Adrenal gland (tissue), 12 donors: ENCODE measurements around the gene M6PR. TPM values are rescaled to one million over a fixed set of nuclear protein-coding genes. Genes with fewer than 3 reads are reported as not detected.
A peak's percentile ranks its signal among the peaks of the same experiment; 100 is the strongest.

ENCODE experiments used
- DNase-seq, 7 donors: peaks; one replicate each; pipeline ENCODE4 v3.0.0-alpha.2; 2019 to 2020
- H3K27ac ChIP-seq, 5 donors: fragments of 200-600 bp; sonication (generic) in 4 of 5; 1 replicate in 3 of 5; 2 replicates in 2 of 5; pipeline versions ENCODE4 v1.5.1 to v1.8.0; 2016 to 2020; ENCODE audit warnings: mild to moderate bottlenecking in 1 of 5
- H3K27me3 ChIP-seq: fragments of 200-600 bp; 2 replicates; pipeline ENCODE4 v1.8.0; 2021
- H3K36me3 ChIP-seq, 2 donors: fragments of 200-600 bp; replicated peaks in 1 of 2; 1 replicate in 1 of 2; 2 replicates in 1 of 2; pipeline versions ENCODE4 v1.5.1 to v1.8.0; 2018 to 2022
- H3K4me1 ChIP-seq, 2 donors: fragments of 200-600 bp; replicated peaks in 1 of 2; 1 replicate in 1 of 2; 2 replicates in 1 of 2; pipeline versions ENCODE4 v1.5.1 to v1.8.0; 2018 to 2021
- H3K4me3 ChIP-seq, 4 donors: fragments of 200-600 bp; sonication (generic) in 3 of 4; one replicate each; pipeline ENCODE4 v1.5.1; 2016 to 2018
- H3K9me3 ChIP-seq, 3 donors: fragments of 200-600 bp; sonication (generic) in 1 of 3; replicated peaks in 1 of 3; 1 replicate in 2 of 3; 2 replicates in 1 of 3; pipeline versions ENCODE4 v1.5.1 to v1.8.0; 2016 to 2021
- POLR2A ChIP-seq, 2 donors: fragments of 450-650 bp; IDR thresholded peaks; one replicate each; pipeline ENCODE4 v1.6.1; 2017; ENCODE audit warnings: antibody characterized with exemption in 2 of 2, mild to moderate bottlenecking in 2 of 2, moderate library complexity in 1 of 2
- WGBS, 4 donors: extraction: QIAGEN DNeasy Blood & Tissue Kit in 2 of 4; methylation state at CpG; one replicate each; pipeline versions ENCODE4 v1.1.5 to v1.1.7; 2013 to 2017; 5-methylcytosine and 5-hydroxymethylcytosine counted together
- intact Hi-C, 2 donors: fragments of 100-400 bp; cut with DNase I; formaldehyde crosslinking; loops; one replicate each; pipeline versions ENCODE4 v1.14.1 to v1.15.0; 2022 to 2023
- polyA plus RNA-seq, 3 donors: library from polyadenylated mRNA; stranded (reverse); fragments of 200-250 nt in 2 of 3; fragments of 350-450 nt in 1 of 3; fragmentation: Illumina TruSeq in 1 of 3; extraction: RNeasy Lipid Tissue Mini Kit (QIAGEN cat#74804) in 1 of 3; gene quantifications; one replicate each; pipeline ENCODE4 v1.2.3, GENCODE V29; 2013 to 2014
- total RNA-seq, 9 donors: library from RNA; depleted of rRNA in 4 of 9; stranded (reverse); fragments of >200 nt in 4 of 9; fragments of 120-200 nt in 1 of 9; fragmentation: NEBNext Ultra II Directional in 1 of 9; extraction: Animal tissue kit (Norgen Biotek cat#: 25700) in 1 of 9; gene quantifications; one replicate each; pipeline versions ENCODE4 v1.1.0 to v1.2.4, GENCODE V29; 2013 to 2023
- TF ChIP-seq, protein P1 (sequence below), 6 experiments: fragments of 450-650 bp in 4 of 6; fragments of 200-600 bp in 2 of 6; sonication (generic) in 1 of 6; IDR thresholded peaks; 1 replicate in 5 of 6; 2 replicates in 1 of 6; pipeline versions ENCODE4 v1.5.1 to v1.8.0; 2016 to 2021; ENCODE audit warnings: antibody characterized with exemption in 6 of 6, mild to moderate bottlenecking in 2 of 6, moderate library complexity in 1 of 6
- donor health status: healthy with polysubstance abuse.
- donor health status: Bipolar disorder and iron deficiency.
- donor health status: DM: yes; HTN: yes; CAD: no.
- donor health status: DM: no; HTN: no; CAD: no.
- donor health status: DM: no; HTN: no; CAD: no.
- donor health status: DM: yes; HTN: yes; CAD: no.

Gene M6PR
- total and polyA plus RNA-seq, 12 donors = 48.8 to 194 (median 135) TPM

DNA sequence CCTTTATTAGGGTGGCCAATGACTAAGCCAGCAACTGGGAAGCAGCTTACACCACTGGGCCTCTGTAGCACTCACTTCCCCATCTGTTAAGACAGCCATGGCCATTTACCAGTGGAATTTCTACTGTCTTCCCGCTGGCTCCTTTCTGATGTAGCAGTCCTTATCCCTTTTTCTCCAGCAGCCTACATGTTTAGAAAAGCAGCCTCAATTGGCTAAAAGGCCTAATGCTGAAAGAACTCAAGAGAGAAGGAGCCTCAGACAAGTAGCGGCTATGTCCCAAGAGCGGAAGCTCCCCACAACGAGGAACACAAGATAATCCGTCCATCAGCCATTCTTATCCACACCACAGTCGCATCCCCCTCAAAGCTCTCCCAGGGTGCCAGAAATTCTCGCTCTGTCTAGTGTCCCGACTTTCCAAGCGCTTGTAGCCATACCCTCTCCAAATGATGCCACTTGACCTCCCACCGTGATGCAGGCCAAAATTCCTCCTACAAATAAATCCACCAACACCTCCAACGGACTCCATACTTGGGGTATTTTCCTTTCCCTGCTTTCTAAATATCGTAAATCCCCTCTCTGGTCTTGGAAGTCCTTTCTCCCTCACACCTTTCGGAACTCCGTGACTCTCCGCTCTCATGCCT lies 624 bp downstream of the M6PR start:
- Histone ChIP-seq H3K9me3 (no peaks in the 10 kb centered on the region), H3K4me1 (peaks cover 7 to 25% of the 10 kb centered on the region in 2 donors), H3K27ac (peak overlapping the region; percentile 96 to 98 (median 97)), H3K36me3 (peaks cover 0 to 21% of the 10 kb centered on the region in 2 donors), H3K27me3 (no peaks in the 10 kb centered on the region), H3K4me3 (peak overlapping the region; percentile 58 to 85 (median 82))
- 1 to 2% (median 1%) methylated on average over 15 of the region's 15 CpGs for WGBS, 4 donors
- TF ChIP-seq POLR2A (IDR thresholded peaks at IDR 0.05) = no peak
- TF ChIP-seq, protein P1, sequence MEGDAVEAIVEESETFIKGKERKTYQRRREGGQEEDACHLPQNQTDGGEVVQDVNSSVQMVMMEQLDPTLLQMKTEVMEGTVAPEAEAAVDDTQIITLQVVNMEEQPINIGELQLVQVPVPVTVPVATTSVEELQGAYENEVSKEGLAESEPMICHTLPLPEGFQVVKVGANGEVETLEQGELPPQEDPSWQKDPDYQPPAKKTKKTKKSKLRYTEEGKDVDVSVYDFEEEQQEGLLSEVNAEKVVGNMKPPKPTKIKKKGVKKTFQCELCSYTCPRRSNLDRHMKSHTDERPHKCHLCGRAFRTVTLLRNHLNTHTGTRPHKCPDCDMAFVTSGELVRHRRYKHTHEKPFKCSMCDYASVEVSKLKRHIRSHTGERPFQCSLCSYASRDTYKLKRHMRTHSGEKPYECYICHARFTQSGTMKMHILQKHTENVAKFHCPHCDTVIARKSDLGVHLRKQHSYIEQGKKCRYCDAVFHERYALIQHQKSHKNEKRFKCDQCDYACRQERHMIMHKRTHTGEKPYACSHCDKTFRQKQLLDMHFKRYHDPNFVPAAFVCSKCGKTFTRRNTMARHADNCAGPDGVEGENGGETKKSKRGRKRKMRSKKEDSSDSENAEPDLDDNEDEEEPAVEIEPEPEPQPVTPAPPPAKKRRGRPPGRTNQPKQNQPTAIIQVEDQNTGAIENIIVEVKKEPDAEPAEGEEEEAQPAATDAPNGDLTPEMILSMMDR (IDR thresholded peaks at IDR 0.05) = no peak
- intact Hi-C loops = no loop called here
- peak; percentile 10 to 65 (median 24) for DNase-seq

GRCh38 chr12:8947737-8948136 lies 1.7 kb downstream of the M6PR start:
- Histone ChIP-seq H3K27me3 (no peaks in the 10 kb centered on the region), H3K9me3 (no peaks in the 10 kb centered on the region), H3K4me3 (no peak overlapping the region), H3K36me3 (peaks cover 0 to 32% of the 10 kb centered on the region in 2 donors), H3K4me1 (peaks cover 7 to 25% of the 10 kb centered on the region in 2 donors), H3K27ac (no peak overlapping the region)
- TF ChIP-seq POLR2A (IDR thresholded peaks at IDR 0.05) = no peak
- TF ChIP-seq, protein P1 (IDR thresholded peaks at IDR 0.05) = no peak
- intact Hi-C loops = no loop called here
- no peak for DNase-seq

- Histone ChIP-seq H3K36me3 (peaks cover 0 to 42% of the 10 kb centered on the region in 2 donors), H3K27me3 (no peaks in the 10 kb centered on the region), H3K4me3 (no peak overlapping the region), H3K4me1 (peaks cover 7 to 25% of the 10 kb centered on the region in 2 donors), H3K9me3 (no peaks in the 10 kb centered on the region), H3K27ac (no peak overlapping the region)
- intact Hi-C loops = no loop called here
- WGBS, 4 donors = 83 to 90% (median 85%) methylated on average over 1 of the region's 1 CpG
- TF ChIP-seq, protein P1 (IDR thresholded peaks at IDR 0.05) = no peak
- TF ChIP-seq POLR2A (IDR thresholded peaks at IDR 0.05) = no peak
- DNase-seq = no peak
Observed at GRCh38 chr12:8946733-8947132, 2.7 kb downstream of the M6PR start.

- intact Hi-C loops = no loop called here
- 90 to 96% (median 91%) methylated on average over 10 of the region's 10 CpGs for WGBS, 4 donors
- H3K36me3 ChIP-seq = peaks cover 0 to 52% of the 10 kb centered on the region in 2 donors
Observed at GRCh38 chr12:8943565-8944186, 5.8 kb downstream of the M6PR start.

More at GRCh38 chr12:8943565-8944186, 5.8 kb downstream of the M6PR start:
- Histone ChIP-seq H3K9me3 (no peaks in the 10 kb centered on the region), H3K27me3 (no peaks in the 10 kb centered on the region), H3K4me3 (no peak overlapping the region), H3K27ac (no peak overlapping the region), H3K4me1 (peaks cover 0 to 19% of the 10 kb centered on the region in 2 donors)
- TF ChIP-seq, protein P1 (IDR thresholded peaks at IDR 0.05) = no peak
- TF ChIP-seq POLR2A (IDR thresholded peaks at IDR 0.05) = no peak
- no peak for DNase-seq
